Measurements from ENCODE around the gene SLC35E4. TPM values are rescaled to one million over a fixed set of nuclear protein-coding genes. Genes with fewer than 3 reads are reported as not detected.

Gene SLC35E4
- total and polyA plus RNA-seq, 4 donors: 0.14 to 1.2 (median 0.30) TPM

DNA sequence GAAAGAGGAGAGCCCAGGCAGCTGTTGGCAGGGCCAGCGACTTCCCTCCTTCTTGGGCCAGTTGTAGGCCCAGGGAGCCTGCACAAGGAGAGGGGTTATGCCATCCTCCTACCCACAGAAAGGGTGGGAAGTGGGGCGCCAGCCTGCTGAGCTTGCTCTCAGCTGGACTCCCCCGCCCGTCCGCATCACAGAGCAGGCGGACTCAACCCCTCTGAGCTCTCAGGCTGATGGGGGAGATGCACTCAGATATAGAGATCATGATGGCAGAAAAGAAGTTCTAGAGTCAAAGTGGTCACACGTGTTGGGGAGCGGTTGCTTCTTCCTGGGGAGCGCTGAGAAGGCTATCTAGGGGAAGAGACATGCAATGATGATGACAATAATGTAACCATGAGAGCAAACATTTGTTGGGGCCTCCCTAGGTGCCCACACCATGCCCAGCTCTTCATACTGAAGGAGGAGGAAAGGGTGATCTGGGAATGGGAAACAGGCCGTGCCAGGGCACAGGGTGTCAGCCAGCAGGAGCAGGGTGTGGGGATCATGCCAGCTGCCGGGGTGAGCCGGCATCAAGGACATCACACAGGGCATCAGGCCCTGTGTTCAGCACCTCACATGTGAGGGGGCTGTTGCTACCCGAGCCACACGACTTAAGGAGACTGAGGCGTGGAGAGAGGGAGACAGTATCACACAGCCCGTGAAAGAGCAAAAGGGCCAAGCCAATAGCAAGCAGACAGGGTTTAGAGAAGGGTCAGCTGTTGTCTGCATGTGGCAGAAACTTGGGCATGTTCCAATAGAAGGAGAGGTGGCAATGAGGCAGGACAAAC lies 7.7 kb downstream of the SLC35E4 start:
- Histone ChIP-seq H3K9me3 (ENCODE audit: control insufficient read depth in 4 of 4, low read length in 3 of 4) (no peaks in the 10 kb centered on the region), H3K27ac (ENCODE audit: low read depth in 1 of 2, low read length in 2 of 2) (no peak overlapping the region), H3K36me3 (ENCODE audit: control insufficient read depth in 4 of 4, insufficient read depth in 3 of 4, low read depth in 1 of 4, low read length in 3 of 4) (no peaks in the 10 kb centered on the region), H3K4me3 (ENCODE audit: low read depth in 1 of 3, low read length in 3 of 3) (no peak overlapping the region), H3K9ac (ENCODE audit: low read depth in 1 of 2, low read length in 2 of 2) (no peak overlapping the region), H3K4me1 (ENCODE audit: control insufficient read depth in 4 of 4, insufficient read depth in 4 of 4, low read length in 3 of 4) (no peaks in the 10 kb centered on the region), H3K27me3 (ENCODE audit: control insufficient read depth in 4 of 4, insufficient read depth in 4 of 4, low read length in 3 of 4) (no peaks in the 10 kb centered on the region)
- TF ChIP-seq NR2F2 (IDR thresholded peaks at IDR 0.05) (no peak), EGR1 (IDR thresholded peaks at IDR 0.05; ENCODE audit: low read depth in 2 of 2) (no peak), YY1 (IDR thresholded peaks at IDR 0.05) (no peak), FOXA1 (IDR thresholded peaks at IDR 0.05) (no peak), RAD21 (IDR thresholded peaks at IDR 0.05) (no peak), FOXA2 (IDR thresholded peaks at IDR 0.05) (no peak)
- TF ChIP-seq, protein P1, sequence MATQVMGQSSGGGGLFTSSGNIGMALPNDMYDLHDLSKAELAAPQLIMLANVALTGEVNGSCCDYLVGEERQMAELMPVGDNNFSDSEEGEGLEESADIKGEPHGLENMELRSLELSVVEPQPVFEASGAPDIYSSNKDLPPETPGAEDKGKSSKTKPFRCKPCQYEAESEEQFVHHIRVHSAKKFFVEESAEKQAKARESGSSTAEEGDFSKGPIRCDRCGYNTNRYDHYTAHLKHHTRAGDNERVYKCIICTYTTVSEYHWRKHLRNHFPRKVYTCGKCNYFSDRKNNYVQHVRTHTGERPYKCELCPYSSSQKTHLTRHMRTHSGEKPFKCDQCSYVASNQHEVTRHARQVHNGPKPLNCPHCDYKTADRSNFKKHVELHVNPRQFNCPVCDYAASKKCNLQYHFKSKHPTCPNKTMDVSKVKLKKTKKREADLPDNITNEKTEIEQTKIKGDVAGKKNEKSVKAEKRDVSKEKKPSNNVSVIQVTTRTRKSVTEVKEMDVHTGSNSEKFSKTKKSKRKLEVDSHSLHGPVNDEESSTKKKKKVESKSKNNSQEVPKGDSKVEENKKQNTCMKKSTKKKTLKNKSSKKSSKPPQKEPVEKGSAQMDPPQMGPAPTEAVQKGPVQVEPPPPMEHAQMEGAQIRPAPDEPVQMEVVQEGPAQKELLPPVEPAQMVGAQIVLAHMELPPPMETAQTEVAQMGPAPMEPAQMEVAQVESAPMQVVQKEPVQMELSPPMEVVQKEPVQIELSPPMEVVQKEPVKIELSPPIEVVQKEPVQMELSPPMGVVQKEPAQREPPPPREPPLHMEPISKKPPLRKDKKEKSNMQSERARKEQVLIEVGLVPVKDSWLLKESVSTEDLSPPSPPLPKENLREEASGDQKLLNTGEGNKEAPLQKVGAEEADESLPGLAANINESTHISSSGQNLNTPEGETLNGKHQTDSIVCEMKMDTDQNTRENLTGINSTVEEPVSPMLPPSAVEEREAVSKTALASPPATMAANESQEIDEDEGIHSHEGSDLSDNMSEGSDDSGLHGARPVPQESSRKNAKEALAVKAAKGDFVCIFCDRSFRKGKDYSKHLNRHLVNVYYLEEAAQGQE (IDR thresholded peaks at IDR 0.05): no peak
- WGBS: 93% methylated on average over 16 of the region's 16 CpGs
- DNase-seq (ENCODE audit: low spot score): no peak

- H3K4me3 ChIP-seq (ENCODE audit: low read depth in 1 of 3, low read length in 3 of 3): no peak overlapping the region
- no peaks in the 10 kb centered on the region for H3K36me3 ChIP-seq (ENCODE audit: control insufficient read depth in 4 of 4, insufficient read depth in 3 of 4, low read depth in 1 of 4, low read length in 3 of 4)
- DNase-seq (ENCODE audit: low spot score): no peak
- TF ChIP-seq FOXA2 (IDR thresholded peaks at IDR 0.05) (no peak), HNF4A (conservative IDR thresholded peaks at IDR 0.05) (no peak), CTCF (IDR thresholded peaks at IDR 0.05; ENCODE audit: low read depth, low read length, missing input control) (no peak), RXRA (IDR thresholded peaks at IDR 0.05) (no peak)
- TF ChIP-seq, protein P2, sequence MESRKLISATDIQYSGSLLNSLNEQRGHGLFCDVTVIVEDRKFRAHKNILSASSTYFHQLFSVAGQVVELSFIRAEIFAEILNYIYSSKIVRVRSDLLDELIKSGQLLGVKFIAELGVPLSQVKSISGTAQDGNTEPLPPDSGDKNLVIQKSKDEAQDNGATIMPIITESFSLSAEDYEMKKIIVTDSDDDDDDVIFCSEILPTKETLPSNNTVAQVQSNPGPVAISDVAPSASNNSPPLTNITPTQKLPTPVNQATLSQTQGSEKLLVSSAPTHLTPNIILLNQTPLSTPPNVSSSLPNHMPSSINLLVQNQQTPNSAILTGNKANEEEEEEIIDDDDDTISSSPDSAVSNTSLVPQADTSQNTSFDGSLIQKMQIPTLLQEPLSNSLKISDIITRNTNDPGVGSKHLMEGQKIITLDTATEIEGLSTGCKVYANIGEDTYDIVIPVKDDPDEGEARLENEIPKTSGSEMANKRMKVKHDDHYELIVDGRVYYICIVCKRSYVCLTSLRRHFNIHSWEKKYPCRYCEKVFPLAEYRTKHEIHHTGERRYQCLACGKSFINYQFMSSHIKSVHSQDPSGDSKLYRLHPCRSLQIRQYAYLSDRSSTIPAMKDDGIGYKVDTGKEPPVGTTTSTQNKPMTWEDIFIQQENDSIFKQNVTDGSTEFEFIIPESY (IDR thresholded peaks at IDR 0.05): no peak
- no peaks in the 10 kb centered on the region for H3K27me3 ChIP-seq (ENCODE audit: control insufficient read depth in 4 of 4, insufficient read depth in 4 of 4, low read length in 3 of 4)
- H3K9ac ChIP-seq (ENCODE audit: low read depth in 1 of 2, low read length in 2 of 2): no peak overlapping the region
- no peaks in the 10 kb centered on the region for H3K4me1 ChIP-seq (ENCODE audit: control insufficient read depth in 4 of 4, insufficient read depth in 4 of 4, low read length in 3 of 4)
- 95% methylated on average over 25 of the region's 25 CpGs for WGBS
- H3K9me3 ChIP-seq (ENCODE audit: control insufficient read depth in 4 of 4, low read length in 3 of 4): no peaks in the 10 kb centered on the region
- no peak overlapping the region for H3K27ac ChIP-seq (ENCODE audit: low read depth in 1 of 2, low read length in 2 of 2)
Observed at GRCh38 chr22:30646518-30647160, 11.1 kb downstream of the SLC35E4 start.

Measured in liver (tissue), 9 donors.